Measurements from ENCODE around the gene FGF7. TPM values are rescaled to one million over a fixed set of nuclear protein-coding genes. Genes with fewer than 3 reads are reported as not detected.
"Not testable (repeated sequence)": the region's sequence is repeated elsewhere in the genome, so short reads cannot be mapped to it uniquely, and the experiment has no call there.

FGF7 gene
- total RNA-seq, 2 donors from 2014 or later, result 37.1 to 43.6 TPM

DNA sequence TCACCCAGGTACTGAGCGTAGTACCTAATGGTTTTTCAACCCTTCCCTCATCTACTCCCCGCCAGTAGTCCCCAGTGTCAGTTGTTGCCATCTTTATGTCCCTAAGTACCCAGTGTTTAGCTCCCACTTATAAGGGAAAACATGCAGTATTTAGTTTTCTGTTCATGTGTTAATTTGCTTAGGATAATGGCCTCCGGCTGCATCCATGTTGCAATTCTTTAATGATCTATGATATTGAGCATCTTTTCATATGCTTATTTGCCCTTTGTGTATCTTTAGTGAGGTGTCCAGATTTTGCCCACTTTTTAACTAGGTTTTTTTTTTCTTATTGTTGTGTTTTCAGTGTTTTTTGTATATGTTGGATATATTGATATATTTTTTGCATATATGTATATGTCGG, 55.0 kb downstream of the FGF7 start:
- intact Hi-C loops (cut with DNase I); ATAC-seq; DNase-seq: not testable (repeated sequence)

DNA sequence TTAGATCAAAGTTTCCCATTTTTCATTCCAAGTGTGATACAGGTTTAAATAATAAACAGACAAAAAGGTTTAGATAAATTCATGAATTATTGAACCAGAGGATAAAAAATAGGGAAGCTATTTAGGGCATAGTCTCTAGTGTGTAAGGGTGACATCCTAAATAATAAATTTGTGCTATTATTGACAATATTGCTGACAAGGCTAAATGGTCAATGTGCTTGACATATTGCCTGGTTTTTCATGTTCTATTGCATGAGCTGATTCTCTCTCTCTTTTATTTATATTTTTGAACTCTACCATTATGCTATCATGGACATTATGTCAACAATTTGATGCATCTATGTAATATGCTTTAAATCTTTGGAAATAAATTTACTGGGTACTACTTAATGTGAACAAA, 55.9 kb downstream of the FGF7 start:
- DNase-seq; ATAC-seq; intact Hi-C loops (cut with DNase I): not testable (repeated sequence)

DNA sequence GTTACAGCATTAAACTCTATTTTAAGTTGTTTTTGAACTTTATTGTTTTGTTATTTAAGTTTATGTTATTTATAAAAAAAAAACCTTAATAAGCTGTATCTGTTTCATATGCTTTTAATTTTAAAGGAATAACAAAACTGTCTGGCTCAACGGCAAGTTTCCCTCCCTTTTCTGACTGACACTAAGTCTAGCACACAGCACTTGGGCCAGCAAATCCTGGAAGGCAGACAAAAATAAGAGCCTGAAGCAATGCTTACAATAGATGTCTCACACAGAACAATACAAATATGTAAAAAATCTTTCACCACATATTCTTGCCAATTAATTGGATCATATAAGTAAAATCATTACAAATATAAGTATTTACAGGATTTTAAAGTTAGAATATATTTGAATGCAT, 62.4 kb downstream of the FGF7 start:
- intact Hi-C loops (cut with DNase I); ATAC-seq; DNase-seq: not testable (repeated sequence)

DNA sequence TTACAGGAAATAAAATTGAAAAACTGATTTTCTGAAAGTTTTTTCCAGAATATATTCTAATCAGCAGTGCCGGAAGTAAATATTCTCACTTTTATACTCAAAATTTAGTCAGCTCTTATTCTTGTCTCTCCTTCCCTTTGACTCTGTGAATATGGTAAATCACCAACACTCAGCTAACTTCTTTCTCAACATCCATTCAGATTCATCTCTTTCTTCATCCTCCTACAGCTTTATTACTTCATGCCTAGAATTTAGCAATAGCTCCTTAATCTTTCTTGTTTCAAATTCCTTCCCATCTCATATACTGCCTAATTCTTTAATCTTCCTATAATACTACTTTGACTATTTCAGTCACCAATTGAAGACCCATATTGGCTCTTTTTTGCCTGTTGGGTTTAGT, 67.9 kb downstream of the FGF7 start:
- intact Hi-C loops (cut with DNase I), result no loop called here
- DNase-seq (no peak), ATAC-seq (no peak)

DNA sequence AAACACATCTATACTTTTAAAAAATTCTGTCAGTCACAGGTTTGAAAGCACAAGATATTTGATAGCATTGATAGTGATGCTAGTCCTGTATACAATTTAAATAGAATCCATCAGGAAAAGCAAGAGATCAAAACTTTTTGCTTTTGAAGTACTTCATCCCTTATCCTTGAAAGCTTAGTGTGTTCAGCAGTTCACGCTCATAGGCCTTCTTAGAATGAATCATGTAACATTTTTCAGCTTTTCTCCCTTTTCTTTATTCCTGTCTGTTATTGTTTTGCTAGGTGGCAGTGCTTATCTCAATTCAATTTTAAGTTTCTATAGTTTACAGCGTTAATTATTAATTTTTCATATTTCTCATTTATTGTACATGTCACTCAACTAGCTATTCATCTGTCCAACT, 69.1 kb downstream of the FGF7 start:
- DNase-seq, result no peak
- intact Hi-C loops (cut with DNase I), result no loop called here
- ATAC-seq, result no peak

DNA sequence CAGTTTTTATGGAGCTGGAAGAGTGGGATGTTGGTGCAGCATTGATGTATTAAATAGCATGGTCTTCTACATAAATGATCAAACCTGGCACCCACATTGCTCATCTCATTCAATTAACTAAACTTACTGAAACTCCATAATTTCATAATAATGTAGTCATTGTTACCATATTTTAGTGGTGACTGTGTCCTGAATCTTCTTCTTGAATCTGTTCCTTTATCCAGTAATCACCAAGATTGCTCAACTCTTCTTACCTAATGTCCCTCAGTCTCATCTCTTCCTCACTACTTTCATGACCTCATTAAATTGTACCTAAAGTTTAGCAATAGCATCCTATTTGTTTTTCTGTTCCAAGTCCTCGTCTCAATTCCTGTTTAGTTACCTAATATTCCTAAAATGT, 69.8 kb downstream of the FGF7 start:
- DNase-seq (no peak), ATAC-seq (no peak)
- intact Hi-C loops (cut with DNase I), result no loop called here

DNA sequence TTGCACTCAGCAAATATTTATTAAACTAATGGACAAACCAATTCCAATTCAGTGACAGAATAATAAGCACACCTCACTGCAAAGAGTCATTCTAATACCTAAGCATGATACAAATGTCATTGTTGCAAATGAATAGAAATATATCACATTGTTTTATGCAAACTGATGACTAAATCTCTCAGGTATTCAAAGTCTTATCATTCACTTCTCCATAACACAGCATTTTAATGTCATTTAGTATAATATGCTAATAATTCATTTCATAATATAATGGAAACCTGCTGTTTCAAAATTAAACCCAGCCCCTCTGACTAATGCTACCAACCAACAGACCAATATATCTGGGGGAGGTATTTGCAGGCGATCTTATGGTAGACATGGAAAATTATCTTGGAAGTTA, 71.8 kb downstream of the FGF7 start:
- intact Hi-C loops (cut with DNase I), result no loop called here
- DNase-seq (no peak), ATAC-seq (no peak)

DNA sequence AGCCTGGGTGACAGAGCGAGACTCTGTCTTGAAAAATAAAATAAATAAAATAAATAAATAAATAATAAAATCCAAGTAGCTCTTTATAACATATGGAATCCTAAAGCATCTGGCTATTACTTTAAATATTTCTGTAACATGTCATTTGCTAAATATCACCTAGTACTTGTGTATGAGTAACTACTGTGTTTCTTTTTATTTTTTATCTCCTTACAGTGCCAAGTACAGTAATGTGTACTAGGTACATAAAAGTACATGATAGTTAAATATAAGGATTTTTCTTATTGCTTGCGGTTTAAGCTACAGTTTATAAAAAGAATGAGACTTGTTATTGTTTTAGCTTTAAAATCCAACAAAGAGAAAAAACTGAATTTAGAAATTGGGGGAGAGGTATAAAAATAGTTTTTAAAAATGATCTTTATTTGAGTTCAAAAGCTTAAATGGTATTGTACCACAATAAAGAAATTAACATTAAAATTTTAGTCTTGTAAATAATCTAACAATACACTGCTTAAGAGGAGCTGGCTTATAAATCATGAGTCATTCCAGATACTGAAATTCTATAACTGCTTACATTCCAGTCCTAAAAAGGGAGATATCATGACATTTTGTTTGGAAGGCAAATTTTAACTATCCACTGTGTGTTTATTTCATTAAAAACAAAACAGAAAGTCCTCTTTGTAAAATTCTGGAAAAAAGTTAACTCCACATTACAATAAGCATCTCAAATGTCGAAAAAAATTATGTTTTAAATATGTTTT, 73.1 kb downstream of the FGF7 start:
- intact Hi-C loops (cut with DNase I), result no loop called here
- DNase-seq, result no peak
- ATAC-seq, result no peak

DNA sequence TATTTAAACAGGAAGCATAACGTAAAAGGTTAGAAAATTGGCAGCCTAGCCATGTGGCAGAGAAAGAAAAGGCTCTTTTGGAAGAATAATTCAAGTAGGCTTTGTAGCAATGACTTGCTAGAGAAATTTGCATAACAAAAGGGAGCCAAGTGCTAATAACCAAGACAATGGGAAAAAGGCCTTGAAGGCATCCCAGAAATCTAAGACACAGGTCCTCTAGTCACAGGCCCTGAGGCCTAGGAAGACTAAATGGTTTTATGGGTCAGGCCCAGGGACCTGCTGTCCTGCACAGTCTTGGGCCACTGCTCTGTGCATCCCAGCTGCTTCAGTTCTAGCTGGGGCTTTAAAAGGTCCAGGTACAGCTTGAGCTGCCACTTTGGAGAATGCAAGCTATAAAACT, 78.5 kb downstream of the FGF7 start:
- no peak for ATAC-seq
- intact Hi-C loops (cut with DNase I), result no loop called here
- DNase-seq, result no peak

DNA sequence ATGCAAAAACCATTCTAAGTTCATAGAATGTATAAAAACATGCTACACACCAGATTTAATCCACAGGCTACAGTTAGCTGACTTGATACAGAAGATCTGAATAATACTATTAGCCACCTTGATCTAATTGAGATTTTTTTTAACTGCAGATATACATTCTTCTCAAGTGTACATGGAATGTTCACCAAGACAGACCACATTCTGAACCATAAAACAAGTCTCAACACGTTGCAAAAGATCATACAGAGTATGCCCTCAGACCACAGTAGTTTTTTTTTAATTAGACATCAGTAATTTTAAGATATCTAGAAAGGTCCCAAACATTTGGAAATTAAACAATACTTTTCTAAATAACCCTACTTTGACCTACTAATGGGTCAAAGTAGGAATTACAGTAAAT, 83.3 kb downstream of the FGF7 start:
- intact Hi-C loops (cut with DNase I), result no loop called here
- DNase-seq (no peak), ATAC-seq (no peak)

DNA sequence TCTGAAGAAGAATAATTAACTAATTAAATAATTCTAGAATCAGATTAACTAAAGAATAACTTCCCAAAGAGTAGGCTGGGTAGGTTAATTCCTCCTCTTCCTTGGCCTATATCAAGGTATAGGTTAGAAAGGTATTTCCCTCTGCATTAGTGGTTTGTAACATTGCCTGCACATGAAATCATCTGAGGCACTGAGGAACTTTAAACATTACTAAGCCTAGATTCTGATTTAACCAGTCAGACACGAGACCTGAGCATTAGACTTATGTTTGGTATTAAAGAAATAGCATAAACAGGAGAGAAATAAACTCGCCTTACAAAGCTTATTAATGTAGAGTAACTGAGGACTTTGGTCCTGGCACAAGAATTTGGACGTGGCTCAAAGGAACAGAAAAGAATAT, 84.2 kb downstream of the FGF7 start:
- ATAC-seq, result no peak
- intact Hi-C loops (cut with DNase I), result no loop called here
- DNase-seq, result no peak

DNA sequence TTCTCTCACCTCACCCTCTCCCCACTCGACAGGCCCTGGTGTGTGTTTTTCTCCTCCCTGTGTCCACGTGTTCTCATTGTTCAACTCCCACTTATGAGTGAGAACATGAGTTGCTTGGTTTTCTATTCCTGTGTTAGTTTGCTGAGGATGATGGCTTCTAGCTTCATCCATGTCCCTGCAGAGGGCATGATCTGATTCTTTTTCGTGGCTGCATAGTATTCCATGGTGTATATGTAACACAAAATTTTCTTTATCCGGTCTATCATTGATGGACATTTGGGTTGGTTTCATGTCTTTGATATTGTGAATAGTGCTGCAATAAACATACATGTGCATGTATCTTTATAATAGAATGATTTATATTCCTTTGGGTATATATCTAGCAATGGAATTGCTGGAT, 89.7 kb downstream of the FGF7 start:
- intact Hi-C loops (cut with DNase I); DNase-seq; ATAC-seq: not testable (repeated sequence)

DNA sequence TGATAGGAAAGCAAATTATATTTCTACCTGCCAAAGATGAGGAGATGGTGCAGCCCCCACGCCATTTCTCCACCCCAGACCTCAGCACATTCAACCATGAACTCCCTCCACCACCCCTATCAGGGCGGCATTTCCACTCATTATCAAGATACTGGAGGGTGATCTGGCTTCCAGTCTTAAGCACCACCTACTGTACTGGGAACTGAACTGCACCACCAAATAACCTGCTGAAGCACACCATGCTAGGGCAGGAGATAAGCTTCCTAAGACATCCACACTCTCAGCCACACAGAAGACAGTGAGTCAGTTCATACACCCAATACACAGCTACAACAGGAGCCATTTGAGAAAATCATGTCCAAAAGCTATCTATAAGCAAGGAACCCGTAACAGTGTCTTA, 98.8 kb downstream of the FGF7 start:
- intact Hi-C loops (cut with DNase I), result no loop called here
- no peak for ATAC-seq

DNA sequence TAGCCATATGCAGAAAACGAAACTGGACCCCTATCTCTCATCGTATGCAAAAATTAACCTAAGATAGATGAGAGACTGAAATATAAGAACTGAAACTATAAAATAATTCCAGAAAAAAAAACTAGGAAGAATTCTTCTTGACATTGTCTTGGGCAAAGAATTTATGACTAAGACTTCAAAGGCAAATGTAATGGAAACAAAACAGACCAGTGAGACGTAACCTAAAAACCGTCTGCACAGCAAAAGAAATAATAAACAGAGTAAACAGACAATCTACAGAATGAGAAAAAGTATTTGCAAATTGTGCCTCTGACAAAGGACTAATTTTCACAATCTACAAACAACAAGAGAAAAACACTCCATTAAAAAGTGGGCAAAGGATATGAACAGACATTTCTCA, 105.2 kb downstream of the FGF7 start:
- intact Hi-C loops (cut with DNase I), result no loop called here
- ATAC-seq (no peak), DNase-seq (no peak)

More for the DNA sequence above, 98.8 kb downstream of the FGF7 start:
- no peak for DNase-seq

DNA sequence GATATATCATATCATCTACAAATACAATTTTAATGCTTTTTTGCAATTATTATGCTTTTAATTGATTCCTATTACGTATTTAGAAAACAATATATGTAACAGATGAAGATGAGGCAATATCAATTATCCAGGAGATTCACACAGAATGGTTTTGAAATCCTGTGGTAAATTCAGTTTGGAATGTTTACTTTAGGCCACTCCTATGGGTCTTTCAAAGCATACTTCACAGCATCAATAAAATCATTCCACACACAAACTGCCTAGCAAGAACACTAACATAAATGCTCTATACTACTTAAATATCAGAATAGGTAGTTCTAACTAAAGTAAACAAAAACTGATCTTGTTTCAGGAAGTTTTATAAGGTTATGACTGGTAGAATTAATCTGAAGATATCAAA, 107.0 kb downstream of the FGF7 start:
- intact Hi-C loops (cut with DNase I), result no loop called here
- DNase-seq, result no peak
- no peak for ATAC-seq

Other genes starting within 250 kb of the FGF7 start
- 1 to 10 TPM; 8.2 to 9.8 TPM for gene FAM227B, start 197.6 kb downstream of the FGF7 start, total RNA-seq
- gene DTWD1, start 197.8 kb downstream of the FGF7 start, total RNA-seq, result 10 to 100 TPM; 25.2 to 25.7 TPM

All from left cardiac atrium (tissue), 4 donors.